WTC11 (cell line): ENCODE results near the gene RBBP7. TPM values are rescaled to one million over a fixed set of nuclear protein-coding genes. Genes with fewer than 3 reads are reported as not detected.

Experiments used
- ATAC-seq: fragments of 200-7000 bp; cut with Tn5 transposase; 2 replicates; pipeline ENCODE4 v1.10.0; 2021; ENCODE audit warnings: mild to moderate bottlenecking, moderate library complexity
- CTCF ChIA-PET: fragments of 300-600 bp; sonication (Branson Sonifier 250); formaldehyde crosslinking; loops from one replicate; lab custom pipeline; 2021; ENCODE audit warnings: antibody characterized with exemption; lab: Charles Lee
- POLR2A ChIA-PET: fragments of 350-600 bp; sonication (Branson Sonifier 250); formaldehyde crosslinking; loops from one replicate; lab custom pipeline; 2021; ENCODE audit warnings: antibody characterized with exemption; lab: Charles Lee
- DNase-seq: peaks from one replicate; pipeline ENCODE4 v3.0.0; 2021; ENCODE audit warnings: low spot score
- H3K27ac Mint-ChIP-seq: 2 replicates; pipeline ENCODE4 v1.8.0; 2021; ENCODE audit warnings: mixed read lengths
- H3K27me3 Mint-ChIP-seq: 2 replicates; pipeline ENCODE4 v1.8.0; 2021; ENCODE audit warnings: low read depth, mild to moderate bottlenecking, moderate library complexity, mixed read lengths
- H3K36me3 Mint-ChIP-seq: 2 replicates; pipeline ENCODE4 v1.8.0; 2021; ENCODE audit warnings: mixed read lengths
- H3K4me1 Mint-ChIP-seq: 2 replicates; pipeline ENCODE4 v1.8.0; 2022; ENCODE audit warnings: mixed read lengths
- H3K4me3 Mint-ChIP-seq: 2 replicates; pipeline ENCODE4 v1.8.0; 2021; ENCODE audit warnings: mild to moderate bottlenecking, moderate library complexity, mixed read lengths
- H3K9me3 Mint-ChIP-seq: 2 replicates; pipeline ENCODE4 v1.8.0; 2021; ENCODE audit warnings: mixed read lengths
- ATF2 ChIP-seq: sonication (generic); formaldehyde crosslinking; IDR thresholded peaks from 2 replicates; pipeline ENCODE4 v1.8.1; 2022; ENCODE audit warnings: low read depth, missing genetic modification reagents, borderline replicate concordance
- NFYB ChIP-seq: sonication (generic); formaldehyde crosslinking; conservative IDR thresholded peaks from 2 replicates; pipeline ENCODE4 v1.8.0; 2022; ENCODE audit warnings: low read depth, missing genetic modification reagents
- RELA ChIP-seq: sonication (generic); formaldehyde crosslinking; IDR thresholded peaks from 2 replicates; pipeline ENCODE4 v1.8.1; 2022; ENCODE audit warnings: missing genetic modification reagents, mild to moderate bottlenecking, borderline replicate concordance
- TCF7 ChIP-seq: sonication (generic); formaldehyde crosslinking; IDR thresholded peaks from 2 replicates; pipeline ENCODE4 v1.8.0; 2022; ENCODE audit warnings: mild to moderate bottlenecking, low read depth, missing genetic modification reagents, moderate library complexity
- USF2 ChIP-seq: sonication (generic); formaldehyde crosslinking; IDR thresholded peaks from 2 replicates; pipeline ENCODE4 v1.8.1; 2023; ENCODE audit warnings: mild to moderate bottlenecking, missing genetic modification reagents, moderate library complexity
- ZSCAN18 ChIP-seq: fragments of 250-450 bp; sonication (Bioruptor Pico); IDR thresholded peaks from 2 replicates; pipeline ENCODE4 v2.1.2; 2022; ENCODE audit warnings: mild to moderate bottlenecking, moderate library complexity
- total RNA-seq: library from RNA; stranded (reverse); gene quantifications from 3 replicates; pipeline ENCODE4 v1.2.3, GENCODE V29; 2021
- TF ChIP-seq, protein P1 (sequence below): sonication (generic); formaldehyde crosslinking; IDR thresholded peaks from 2 replicates; pipeline ENCODE4 v1.8.0; 2022; ENCODE audit warnings: missing genetic modification reagents
- TF ChIP-seq, protein P2 (sequence below): sonication (generic); formaldehyde crosslinking; IDR thresholded peaks from 2 replicates; pipeline ENCODE4 v1.8.1; 2022; ENCODE audit warnings: missing genetic modification reagents, borderline replicate concordance

RBBP7 gene
- total RNA-seq, 1 experiment from 2014 or later, result 120 TPM

- peaks cover 24% of the 10 kb centered on the region for H3K36me3 Mint-ChIP-seq
- no peak for TF ChIP-seq RELA (CRISPR knock-in tag)
- TF ChIP-seq, protein P1, sequence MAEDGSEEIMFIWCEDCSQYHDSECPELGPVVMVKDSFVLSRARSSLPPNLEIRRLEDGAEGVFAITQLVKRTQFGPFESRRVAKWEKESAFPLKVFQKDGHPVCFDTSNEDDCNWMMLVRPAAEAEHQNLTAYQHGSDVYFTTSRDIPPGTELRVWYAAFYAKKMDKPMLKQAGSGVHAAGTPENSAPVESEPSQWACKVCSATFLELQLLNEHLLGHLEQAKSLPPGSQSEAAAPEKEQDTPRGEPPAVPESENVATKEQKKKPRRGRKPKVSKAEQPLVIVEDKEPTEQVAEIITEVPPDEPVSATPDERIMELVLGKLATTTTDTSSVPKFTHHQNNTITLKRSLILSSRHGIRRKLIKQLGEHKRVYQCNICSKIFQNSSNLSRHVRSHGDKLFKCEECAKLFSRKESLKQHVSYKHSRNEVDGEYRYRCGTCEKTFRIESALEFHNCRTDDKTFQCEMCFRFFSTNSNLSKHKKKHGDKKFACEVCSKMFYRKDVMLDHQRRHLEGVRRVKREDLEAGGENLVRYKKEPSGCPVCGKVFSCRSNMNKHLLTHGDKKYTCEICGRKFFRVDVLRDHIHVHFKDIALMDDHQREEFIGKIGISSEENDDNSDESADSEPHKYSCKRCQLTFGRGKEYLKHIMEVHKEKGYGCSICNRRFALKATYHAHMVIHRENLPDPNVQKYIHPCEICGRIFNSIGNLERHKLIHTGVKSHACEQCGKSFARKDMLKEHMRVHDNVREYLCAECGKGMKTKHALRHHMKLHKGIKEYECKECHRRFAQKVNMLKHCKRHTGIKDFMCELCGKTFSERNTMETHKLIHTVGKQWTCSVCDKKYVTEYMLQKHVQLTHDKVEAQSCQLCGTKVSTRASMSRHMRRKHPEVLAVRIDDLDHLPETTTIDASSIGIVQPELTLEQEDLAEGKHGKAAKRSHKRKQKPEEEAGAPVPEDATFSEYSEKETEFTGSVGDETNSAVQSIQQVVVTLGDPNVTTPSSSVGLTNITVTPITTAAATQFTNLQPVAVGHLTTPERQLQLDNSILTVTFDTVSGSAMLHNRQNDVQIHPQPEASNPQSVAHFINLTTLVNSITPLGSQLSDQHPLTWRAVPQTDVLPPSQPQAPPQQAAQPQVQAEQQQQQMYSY (CRISPR knock-in tag), result no peak
- no peak for TF ChIP-seq ATF2 (CRISPR knock-in tag)
- no peak for TF ChIP-seq NFYB (CRISPR knock-in tag)
- TF ChIP-seq ZSCAN18 (CRISPR knock-in tag), result no peak
- TF ChIP-seq, protein P2, sequence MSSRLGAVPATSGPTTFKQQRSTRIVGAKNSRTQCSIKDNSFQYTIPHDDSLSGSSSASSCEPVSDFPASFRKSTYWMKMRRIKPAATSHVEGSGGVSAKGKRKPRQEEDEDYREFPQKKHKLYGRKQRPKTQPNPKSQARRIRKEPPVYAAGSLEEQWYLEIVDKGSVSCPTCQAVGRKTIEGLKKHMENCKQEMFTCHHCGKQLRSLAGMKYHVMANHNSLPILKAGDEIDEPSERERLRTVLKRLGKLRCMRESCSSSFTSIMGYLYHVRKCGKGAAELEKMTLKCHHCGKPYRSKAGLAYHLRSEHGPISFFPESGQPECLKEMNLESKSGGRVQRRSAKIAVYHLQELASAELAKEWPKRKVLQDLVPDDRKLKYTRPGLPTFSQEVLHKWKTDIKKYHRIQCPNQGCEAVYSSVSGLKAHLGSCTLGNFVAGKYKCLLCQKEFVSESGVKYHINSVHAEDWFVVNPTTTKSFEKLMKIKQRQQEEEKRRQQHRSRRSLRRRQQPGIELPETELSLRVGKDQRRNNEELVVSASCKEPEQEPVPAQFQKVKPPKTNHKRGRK (CRISPR knock-in tag), result no peak
- TF ChIP-seq USF2 (CRISPR knock-in tag), result no peak
- TF ChIP-seq TCF7, result no peak
- TF ChIP-seq, all 79 proteins: peak for 0
- Mint-ChIP-seq H3K4me3 (no peak overlapping the region), H3K27me3 (no peaks in the 10 kb centered on the region), H3K4me1 (no peaks in the 10 kb centered on the region), H3K9me3 (no peaks in the 10 kb centered on the region), H3K27ac (0 out of 2 replicates have a peak overlapping the region, but pooled peaks have one; percentile 36)
- POLR2A ChIA-PET, result no interaction called here
- DNase-seq, result no peak
- CTCF ChIA-PET, result no interaction called here
- no peak for ATAC-seq
Observed at GRCh38 chrX:16796298-16796697, 73.9 kb downstream of the RBBP7 start.

Other genes with a start within 250 kb of the RBBP7 start
- not detected in 3 replicates for gene S100G, start 220.2 kb downstream of the RBBP7 start, total RNA-seq
- 23.2 to 27.6 TPM (median 27.4 TPM) in 3 replicates for gene CTPS2, start 157.7 kb downstream of the RBBP7 start, total RNA-seq
- 18.5 to 19.8 TPM (median 19.1 TPM) in 3 replicates for gene SYAP1, start 150.8 kb downstream of the RBBP7 start, total RNA-seq
- 30.0 to 31.6 TPM (median 31.1 TPM) in 3 replicates for gene TXLNG, start 83.9 kb downstream of the RBBP7 start, total RNA-seq
- gene REPS2, start 76.3 kb upstream of the RBBP7 start, total RNA-seq, result 2.2 to 4.3 TPM (median 3.5 TPM) in 3 replicates